Measurements from ENCODE around the gene SLC25A21.

SLC25A21 gene

DNA sequence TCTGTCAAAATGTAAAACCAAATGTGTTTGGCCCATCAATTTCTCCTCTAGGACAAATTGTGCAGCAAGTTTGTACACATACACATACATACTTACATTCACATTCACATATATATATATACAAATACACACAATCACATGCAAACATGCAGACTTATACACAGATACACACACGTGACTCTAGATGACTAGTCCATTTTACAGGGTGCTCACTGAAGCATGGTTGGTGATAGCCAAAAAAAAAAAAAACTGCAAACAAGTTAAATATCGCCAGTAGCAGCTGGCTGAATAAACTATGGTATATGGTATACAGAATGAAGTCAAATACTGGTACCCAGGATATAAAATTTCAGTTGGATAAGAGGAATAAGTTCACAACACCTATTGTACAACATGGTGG lies 77.9 kb downstream of the SLC25A21 start:
- no peak for TF ChIP-seq REST (IDR thresholded peaks at IDR 0.05; ENCODE audit: low read depth)
- TF ChIP-seq EGR1 (IDR thresholded peaks at IDR 0.05), result no peak

DNA sequence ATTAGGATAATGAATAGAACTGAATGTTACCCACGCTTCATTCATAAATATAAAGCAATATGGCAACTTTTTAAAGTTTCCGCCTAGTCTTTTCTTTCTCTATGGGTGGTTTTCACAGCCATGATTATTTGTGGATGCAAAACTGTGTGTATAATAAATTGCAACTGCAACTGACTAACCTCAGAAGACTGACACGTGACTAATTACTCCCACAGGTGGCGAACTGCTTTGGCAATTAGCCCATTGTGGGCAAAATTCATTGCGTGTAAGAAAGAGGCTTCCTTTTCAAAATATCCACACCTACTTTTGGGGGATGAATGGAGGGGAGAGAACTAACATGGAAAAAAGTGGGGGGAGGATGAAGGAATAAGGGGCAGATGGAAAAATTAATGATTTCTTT lies 79.0 kb downstream of the SLC25A21 start:
- no peak for TF ChIP-seq NFIC (IDR thresholded peaks at IDR 0.05)
- TF ChIP-seq RAD21 (IDR thresholded peaks at IDR 0.05; ENCODE audit: low read depth), result no peak
- no peak for TF ChIP-seq YY1 (IDR thresholded peaks at IDR 0.05; ENCODE audit: low read depth)
- no peak for TF ChIP-seq EGR1 (IDR thresholded peaks at IDR 0.05)
- TF ChIP-seq ZBTB7A (IDR thresholded peaks at IDR 0.05; ENCODE audit: low read depth), result no peak

DNA sequence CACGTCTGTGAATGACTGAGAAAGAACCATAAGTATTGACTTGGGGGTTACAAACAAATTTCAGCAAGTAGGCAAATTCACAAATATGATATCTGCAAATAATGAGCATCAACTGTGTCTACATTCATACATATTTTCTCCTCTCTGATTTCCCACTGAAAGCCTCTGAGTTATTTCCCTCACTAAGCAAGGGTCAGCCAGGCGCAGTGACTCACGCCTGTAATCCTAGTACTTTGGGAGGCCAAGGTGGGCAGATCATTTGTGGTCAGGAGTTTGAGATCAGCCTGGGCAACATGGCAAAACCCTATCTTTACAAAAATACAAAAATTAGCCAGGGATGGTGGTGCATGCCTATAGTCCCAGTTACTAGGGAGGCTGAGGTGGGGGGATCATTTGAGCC lies 80.8 kb downstream of the SLC25A21 start:
- no peak for TF ChIP-seq YY1 (IDR thresholded peaks at IDR 0.05; ENCODE audit: low read depth)
- no peak for TF ChIP-seq EP300 (IDR thresholded peaks at IDR 0.05; ENCODE audit: borderline replicate concordance)
- TF ChIP-seq TCF12 (IDR thresholded peaks at IDR 0.05; ENCODE audit: low read depth), result no peak
- no peak for TF ChIP-seq RAD21 (IDR thresholded peaks at IDR 0.05; ENCODE audit: low read depth)
- TF ChIP-seq NFIC (IDR thresholded peaks at IDR 0.05), result no peak
- TF ChIP-seq CEBPB (IDR thresholded peaks at IDR 0.05), result no peak
- TF ChIP-seq FOXM1 (IDR thresholded peaks at IDR 0.05; ENCODE audit: borderline replicate concordance, low read depth), result no peak
- no peak for TF ChIP-seq CREB1 (IDR thresholded peaks at IDR 0.05; ENCODE audit: low read depth)
- no peak for TF ChIP-seq REST (IDR thresholded peaks at IDR 0.05; ENCODE audit: low read depth)
- TF ChIP-seq, protein P1, sequence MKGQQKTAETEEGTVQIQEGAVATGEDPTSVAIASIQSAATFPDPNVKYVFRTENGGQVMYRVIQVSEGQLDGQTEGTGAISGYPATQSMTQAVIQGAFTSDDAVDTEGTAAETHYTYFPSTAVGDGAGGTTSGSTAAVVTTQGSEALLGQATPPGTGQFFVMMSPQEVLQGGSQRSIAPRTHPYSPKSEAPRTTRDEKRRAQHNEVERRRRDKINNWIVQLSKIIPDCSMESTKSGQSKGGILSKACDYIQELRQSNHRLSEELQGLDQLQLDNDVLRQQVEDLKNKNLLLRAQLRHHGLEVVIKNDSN (IDR thresholded peaks at IDR 0.05), result no peak
- no peak for TF ChIP-seq TAF1 (IDR thresholded peaks at IDR 0.05; ENCODE audit: low read depth)
- no peak for TF ChIP-seq MAX (IDR thresholded peaks at IDR 0.05)
- TF ChIP-seq TEAD4 (IDR thresholded peaks at IDR 0.05), result no peak
- TF ChIP-seq ZBTB7A (IDR thresholded peaks at IDR 0.05; ENCODE audit: low read depth), result no peak
- TF ChIP-seq EGR1 (IDR thresholded peaks at IDR 0.05), result no peak

DNA sequence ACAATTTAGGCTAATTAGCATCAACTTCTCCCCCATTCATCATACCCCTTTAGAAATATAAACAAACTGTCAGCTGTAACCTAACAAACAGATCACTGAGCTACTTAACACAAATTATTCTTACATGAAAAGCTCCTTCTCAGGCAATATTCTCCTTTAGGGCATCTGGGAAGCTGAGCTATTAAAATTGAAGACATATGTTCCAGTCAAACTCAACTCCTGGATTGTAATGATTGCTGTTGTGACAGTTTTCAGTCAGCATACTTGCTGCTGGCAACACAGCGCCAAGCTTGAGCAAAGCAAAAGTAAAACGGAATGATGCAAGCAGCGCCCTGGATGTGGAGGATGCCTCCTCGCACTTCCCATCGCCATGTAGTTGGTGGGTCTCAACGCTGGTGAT lies 82.4 kb downstream of the SLC25A21 start:
- TF ChIP-seq RAD21 (IDR thresholded peaks at IDR 0.05; ENCODE audit: low read depth), result no peak

DNA sequence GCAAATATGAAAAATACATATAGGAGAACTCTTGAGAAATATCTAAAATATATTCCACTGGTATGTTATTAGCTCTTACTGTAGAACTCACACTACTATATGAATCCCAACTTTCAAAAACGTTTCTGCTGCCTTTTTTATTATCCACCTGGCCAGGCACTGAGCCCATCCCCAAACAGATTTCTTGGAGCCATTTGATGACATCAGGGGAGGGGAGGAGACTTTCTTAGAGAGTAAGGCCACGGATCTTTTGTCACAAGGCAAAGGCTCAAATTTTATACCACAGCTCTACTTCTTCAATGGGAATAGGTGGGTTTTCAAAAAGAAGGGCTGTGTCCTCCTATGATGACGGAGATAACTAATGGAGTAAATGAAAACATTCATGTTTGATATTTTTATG lies 83.0 kb downstream of the SLC25A21 start:
- TF ChIP-seq MAX (IDR thresholded peaks at IDR 0.05), result no peak

- no peak for TF ChIP-seq EP300 (IDR thresholded peaks at IDR 0.05; ENCODE audit: borderline replicate concordance)
- TF ChIP-seq, protein P1 (IDR thresholded peaks at IDR 0.05), result no peak
Measured at GRCh38 chr14:37088356-37089215, 83.8 kb downstream of the SLC25A21 start.

DNA sequence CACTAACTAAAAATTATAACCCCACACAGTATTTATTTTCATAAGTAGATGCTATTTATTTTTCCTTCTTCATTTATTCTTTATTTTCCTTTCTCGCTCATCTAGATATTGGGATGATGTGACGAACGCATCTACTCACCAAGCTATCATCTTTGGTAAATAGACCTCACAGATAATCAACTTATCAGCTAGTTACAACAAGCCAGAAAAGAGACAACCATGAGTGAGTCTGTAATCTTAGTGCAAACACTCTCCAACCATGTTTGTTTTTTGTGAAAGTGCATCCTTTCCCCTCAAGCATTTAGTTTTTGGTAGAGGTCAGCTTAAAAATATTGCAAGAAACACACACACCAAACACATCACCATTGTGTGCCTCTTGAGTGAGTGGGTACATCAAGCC lies 84.9 kb downstream of the SLC25A21 start:
- TF ChIP-seq MAX (IDR thresholded peaks at IDR 0.05) (no peak), CREB1 (IDR thresholded peaks at IDR 0.05; ENCODE audit: low read depth) (no peak), RAD21 (IDR thresholded peaks at IDR 0.05; ENCODE audit: low read depth) (no peak), FOXM1 (IDR thresholded peaks at IDR 0.05; ENCODE audit: borderline replicate concordance, low read depth) (no peak), ZBTB7A (IDR thresholded peaks at IDR 0.05; ENCODE audit: low read depth) (no peak), TAF1 (IDR thresholded peaks at IDR 0.05; ENCODE audit: low read depth) (no peak), REST (IDR thresholded peaks at IDR 0.05; ENCODE audit: low read depth) (no peak), EGR1 (IDR thresholded peaks at IDR 0.05) (no peak)
- TF ChIP-seq, protein P1 (IDR thresholded peaks at IDR 0.05), result no peak
